HepG2 (cell line): ENCODE measurements around the gene GUCA2B. TPM values are rescaled to one million over a fixed set of nuclear protein-coding genes. Genes with fewer than 3 reads are reported as not detected.

ENCODE experiments used
- MAF1 ChIP-seq: sonication (generic); formaldehyde crosslinking; IDR thresholded peaks from 2 replicates; pipeline ENCODE4 v1.5.0; 2020; ENCODE audit warnings: missing genetic modification reagents, borderline replicate concordance
- STAG1 ChIP-seq: sonication (generic); formaldehyde crosslinking; IDR thresholded peaks from 2 replicates; pipeline ENCODE4 v1.4.0; 2020; ENCODE audit warnings: missing genetic modification reagents
- ZNF768 ChIP-seq: sonication (generic); formaldehyde crosslinking; IDR thresholded peaks from 2 replicates; pipeline ENCODE4 v1.4.0; 2020; ENCODE audit warnings: missing genetic modification reagents
- polyA plus RNA-seq, 8 experiments: library from polyadenylated mRNA; depleted of rRNA in 3 of 8; stranded (reverse) in 7 of 8; unstranded in 1 of 8; fragments of >200 nt; fragmentation: Illumina TruSeq in 4 of 8; extraction: Trizol in 4 of 8; gene quantifications; 2 replicates each; pipeline versions ENCODE4 v1.2.1 to v1.2.3, GENCODE V29; 2011 to 2016; ENCODE audit warnings: low read depth in 4 of 8, missing spikeins in 1 of 8, mixed read lengths in 1 of 8; ENCODE audit not compliant: insufficient read depth in 1 of 8
- total RNA-seq, 5 experiments: library from RNA; depleted of rRNA; stranded (reverse); fragments of >200 nt; fragmentation: Illumina TruSeq; extraction: Trizol; gene quantifications; 2 replicates each; pipeline ENCODE4 v1.2.3, GENCODE V29; 2016; ENCODE audit warnings: low read depth in 1 of 5
- TF ChIP-seq, protein P1 (sequence below): sonication (generic); formaldehyde crosslinking; IDR thresholded peaks from 2 replicates; pipeline ENCODE4 v1.9.0; 2021; ENCODE audit warnings: missing genetic modification reagents, borderline replicate concordance
- TF ChIP-seq, protein P2 (sequence below): sonication (generic); formaldehyde crosslinking; IDR thresholded peaks from one replicate; pipeline ENCODE4 v1.5.1; 2020; ENCODE audit warnings: mild to moderate bottlenecking, missing genetic modification reagents; ENCODE audit errors: not compliant biosample characterization

Gene GUCA2B
- total and polyA plus RNA-seq, 2 of the 13 experiments (the other 11 are each of a cell fraction or from before 2014, with no cell fraction given) = not detected

DNA sequence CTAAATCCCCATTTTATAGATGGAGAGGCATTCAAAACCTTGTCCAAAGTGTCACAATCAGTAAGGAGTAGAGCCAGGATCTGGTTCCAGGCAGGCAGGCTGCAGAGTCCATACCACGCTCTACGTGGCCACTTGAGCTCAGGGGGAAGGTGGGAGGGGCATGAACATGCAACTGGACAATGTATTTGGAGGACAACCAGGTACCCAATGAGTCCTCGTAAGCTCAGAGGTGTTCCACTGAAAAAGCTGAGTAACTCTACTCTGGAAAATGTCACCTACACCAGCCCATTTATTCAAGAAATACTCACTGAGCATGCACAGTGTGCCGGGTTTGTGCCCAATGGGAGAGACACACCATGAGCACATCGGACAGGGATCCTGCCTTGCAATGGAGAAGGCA, 11.2 kb upstream of the GUCA2B start (continued):
- no peak for TF ChIP-seq MAF1 (CRISPR knock-in tag)
- TF ChIP-seq, protein P1, sequence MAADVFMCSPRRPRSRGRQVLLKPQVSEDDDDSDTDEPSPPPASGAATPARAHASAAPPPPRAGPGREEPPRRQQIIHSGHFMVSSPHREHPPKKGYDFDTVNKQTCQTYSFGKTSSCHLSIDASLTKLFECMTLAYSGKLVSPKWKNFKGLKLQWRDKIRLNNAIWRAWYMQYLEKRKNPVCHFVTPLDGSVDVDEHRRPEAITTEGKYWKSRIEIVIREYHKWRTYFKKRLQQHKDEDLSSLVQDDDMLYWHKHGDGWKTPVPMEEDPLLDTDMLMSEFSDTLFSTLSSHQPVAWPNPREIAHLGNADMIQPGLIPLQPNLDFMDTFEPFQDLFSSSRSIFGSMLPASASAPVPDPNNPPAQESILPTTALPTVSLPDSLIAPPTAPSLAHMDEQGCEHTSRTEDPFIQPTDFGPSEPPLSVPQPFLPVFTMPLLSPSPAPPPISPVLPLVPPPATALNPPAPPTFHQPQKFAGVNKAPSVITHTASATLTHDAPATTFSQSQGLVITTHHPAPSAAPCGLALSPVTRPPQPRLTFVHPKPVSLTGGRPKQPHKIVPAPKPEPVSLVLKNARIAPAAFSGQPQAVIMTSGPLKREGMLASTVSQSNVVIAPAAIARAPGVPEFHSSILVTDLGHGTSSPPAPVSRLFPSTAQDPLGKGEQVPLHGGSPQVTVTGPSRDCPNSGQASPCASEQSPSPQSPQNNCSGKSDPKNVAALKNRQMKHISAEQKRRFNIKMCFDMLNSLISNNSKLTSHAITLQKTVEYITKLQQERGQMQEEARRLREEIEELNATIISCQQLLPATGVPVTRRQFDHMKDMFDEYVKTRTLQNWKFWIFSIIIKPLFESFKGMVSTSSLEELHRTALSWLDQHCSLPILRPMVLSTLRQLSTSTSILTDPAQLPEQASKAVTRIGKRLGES (CRISPR knock-in tag) = no peak
- TF ChIP-seq STAG1 = no peak
- TF ChIP-seq, protein P2, sequence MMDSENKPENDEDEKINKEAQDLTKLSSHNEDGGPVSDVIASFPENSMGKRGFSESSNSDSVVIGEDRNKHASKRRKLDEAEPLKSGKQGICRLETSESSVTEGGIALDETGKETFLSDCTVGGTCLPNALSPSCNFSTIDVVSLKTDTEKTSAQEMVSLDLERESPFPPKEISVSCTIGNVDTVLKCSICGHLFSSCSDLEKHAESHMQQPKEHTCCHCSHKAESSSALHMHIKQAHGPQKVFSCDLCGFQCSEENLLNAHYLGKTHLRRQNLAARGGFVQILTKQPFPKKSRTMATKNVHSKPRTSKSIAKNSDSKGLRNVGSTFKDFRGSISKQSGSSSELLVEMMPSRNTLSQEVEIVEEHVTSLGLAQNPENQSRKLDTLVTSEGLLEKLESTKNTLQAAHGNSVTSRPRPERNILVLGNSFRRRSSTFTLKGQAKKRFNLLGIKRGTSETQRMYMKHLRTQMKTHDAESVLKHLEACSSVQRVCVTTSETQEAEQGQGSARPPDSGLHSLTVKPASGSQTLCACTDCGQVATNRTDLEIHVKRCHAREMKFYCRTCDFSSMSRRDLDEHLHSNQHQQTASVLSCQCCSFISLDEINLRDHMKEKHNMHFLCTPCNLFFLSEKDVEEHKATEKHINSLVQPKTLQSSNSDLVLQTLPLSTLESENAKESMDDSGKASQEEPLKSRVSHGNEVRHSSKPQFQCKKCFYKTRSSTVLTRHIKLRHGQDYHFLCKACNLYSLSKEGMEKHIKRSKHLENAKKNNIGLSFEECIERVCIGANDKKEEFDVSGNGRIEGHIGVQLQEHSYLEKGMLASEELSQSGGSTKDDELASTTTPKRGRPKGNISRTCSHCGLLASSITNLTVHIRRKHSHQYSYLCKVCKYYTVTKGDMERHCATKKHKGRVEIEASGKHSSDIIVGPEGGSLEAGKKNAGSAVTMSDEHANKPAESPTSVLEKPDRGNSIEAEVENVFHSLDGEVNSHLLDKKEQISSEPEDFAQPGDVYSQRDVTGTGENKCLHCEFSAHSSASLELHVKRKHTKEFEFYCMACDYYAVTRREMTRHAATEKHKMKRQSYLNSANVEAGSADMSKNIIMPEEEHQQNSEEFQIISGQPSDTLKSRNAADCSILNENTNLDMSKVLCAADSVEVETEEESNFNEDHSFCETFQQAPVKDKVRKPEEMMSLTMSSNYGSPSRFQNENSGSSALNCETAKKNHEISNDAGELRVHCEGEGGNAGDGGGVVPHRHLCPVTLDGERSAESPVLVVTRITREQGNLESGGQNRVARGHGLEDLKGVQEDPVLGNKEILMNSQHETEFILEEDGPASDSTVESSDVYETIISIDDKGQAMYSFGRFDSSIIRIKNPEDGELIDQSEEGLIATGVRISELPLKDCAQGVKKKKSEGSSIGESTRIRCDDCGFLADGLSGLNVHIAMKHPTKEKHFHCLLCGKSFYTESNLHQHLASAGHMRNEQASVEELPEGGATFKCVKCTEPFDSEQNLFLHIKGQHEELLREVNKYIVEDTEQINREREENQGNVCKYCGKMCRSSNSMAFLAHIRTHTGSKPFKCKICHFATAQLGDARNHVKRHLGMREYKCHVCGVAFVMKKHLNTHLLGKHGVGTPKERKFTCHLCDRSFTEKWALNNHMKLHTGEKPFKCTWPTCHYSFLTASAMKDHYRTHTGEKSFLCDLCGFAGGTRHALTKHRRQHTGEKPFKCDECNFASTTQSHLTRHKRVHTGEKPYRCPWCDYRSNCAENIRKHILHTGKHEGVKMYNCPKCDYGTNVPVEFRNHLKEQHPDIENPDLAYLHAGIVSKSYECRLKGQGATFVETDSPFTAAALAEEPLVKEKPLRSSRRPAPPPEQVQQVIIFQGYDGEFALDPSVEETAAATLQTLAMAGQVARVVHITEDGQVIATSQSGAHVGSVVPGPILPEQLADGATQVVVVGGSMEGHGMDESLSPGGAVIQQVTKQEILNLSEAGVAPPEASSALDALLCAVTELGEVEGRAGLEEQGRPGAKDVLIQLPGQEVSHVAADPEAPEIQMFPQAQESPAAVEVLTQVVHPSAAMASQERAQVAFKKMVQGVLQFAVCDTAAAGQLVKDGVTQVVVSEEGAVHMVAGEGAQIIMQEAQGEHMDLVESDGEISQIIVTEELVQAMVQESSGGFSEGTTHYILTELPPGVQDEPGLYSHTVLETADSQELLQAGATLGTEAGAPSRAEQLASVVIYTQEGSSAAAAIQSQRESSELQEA = no peak
- TF ChIP-seq ZNF768 (CRISPR knock-in tag) = no peak
